K562 (cell line): ENCODE data around the gene HHIPL1. TPM values are rescaled to one million over a fixed set of nuclear protein-coding genes. Genes with fewer than 3 reads are reported as not detected.

Experiments used
- ATAC-seq: fragments of 200-7000 bp; cut with Tn5 transposase; 3 replicates; pipeline ENCODE4 v1.9.1; 2020; ENCODE audit warnings: moderate library complexity
- BruUV-seq: library from RNA; stranded (reverse); fragments of 400-500 nt; replicated peaks from 2 replicates; lab custom pipeline; 2021; lab: Mats Ljungman, UMichigan
- CTCF ChIA-PET: fragments of 300-600 bp; formaldehyde crosslinking; extraction: SDS; loops from one replicate; lab custom pipeline; 2021; ENCODE audit warnings: low intra/inter-chr PET ratio; lab: Yijun Ruan, JAX
- POLR2A ChIA-PET: fragments of 300-600, 350-650 bp; sonication (Branson Sonifier 250); formaldehyde crosslinking; extraction: SDS; loops from one replicate; lab custom pipeline; 2021; ENCODE audit warnings: antibody characterized with exemption, inconsistent platforms; lab: Yijun Ruan, JAX
- DNase-seq, 4 experiments: peaks; one replicate each; pipeline versions ENCODE4 v3.0.0 to v3.0.0-alpha.2; 2011 to 2018; ENCODE audit warnings: low spot score in 3 of 4, mixed read lengths in 3 of 4; ENCODE audit errors: extremely low read depth in 1 of 4
- FAIRE-seq: peaks from 2 replicates; lab custom pipeline; 2011; peaks lifted over from hg19 to GRCh38; lab: Jason Lieb, UNC
- H2AFZ ChIP-seq: 2 replicates; pipeline ENCODE4 v1.6.0; 2011; ENCODE audit warnings: low read depth, low read length, control low read depth, inconsistent platforms
- H3K27ac ChIP-seq: fragments of 200-600 bp; 3 replicates; pipeline ENCODE4 v1.8.0; 2011; ENCODE audit warnings: low read depth, mild to moderate bottlenecking, control low read depth, inconsistent platforms, low read length, moderate library complexity, mixed read lengths; ENCODE audit errors: extremely low read depth
- H3K27me3 ChIP-seq, 2 experiments: fragments of 300-600 bp in 1 of 2; 2 replicates in 1 of 2; 3 replicates in 1 of 2; pipeline versions ENCODE4 v1.6.0 to v1.8.0; 2011; ENCODE audit warnings: inconsistent platforms in 2 of 2, low read length in 2 of 2, mild to moderate bottlenecking in 1 of 2, mixed read lengths in 1 of 2, moderate library complexity in 1 of 2; ENCODE audit not compliant: control insufficient read depth in 2 of 2, insufficient read depth in 2 of 2
- H3K36me3 ChIP-seq: fragments of 300-600 bp; 3 replicates; pipeline ENCODE4 v1.8.0; 2011; ENCODE audit warnings: mild to moderate bottlenecking, low read length, inconsistent platforms; ENCODE audit not compliant: control insufficient read depth, insufficient read depth
- H3K4me1 ChIP-seq, 2 experiments: fragments of 200-600 bp in 1 of 2; replicated peaks in 1 of 2; 2 replicates in 1 of 2; 3 replicates in 1 of 2; pipeline versions ENCODE4 v1.5.1 to v1.8.0; 2011; ENCODE audit warnings: inconsistent platforms in 2 of 2, low read length in 2 of 2, mild to moderate bottlenecking in 1 of 2, mixed read lengths in 1 of 2, moderate library complexity in 1 of 2; ENCODE audit not compliant: control insufficient read depth in 2 of 2, insufficient read depth in 2 of 2
- H3K4me2 ChIP-seq: 2 replicates; pipeline ENCODE4 v1.6.1; 2011; ENCODE audit warnings: low read length, control low read depth, inconsistent platforms, mixed read lengths; ENCODE audit not compliant: insufficient read depth
- H3K4me3 ChIP-seq: fragments of 200-600 bp; sonication (generic), shearing (Covaris generic); 2 replicates; pipeline ENCODE4 v1.5.1; 2016; ENCODE audit warnings: control low read depth, inconsistent platforms
- H3K79me2 ChIP-seq: fragments of 200-600 bp; 3 replicates; pipeline ENCODE4 v1.8.0; 2011; ENCODE audit warnings: low read length, inconsistent platforms; ENCODE audit not compliant: control insufficient read depth, insufficient read depth
- H3K9ac ChIP-seq, 2 experiments: 2 replicates each; pipeline versions ENCODE4 v1.6.0 to v1.6.1; 2011; ENCODE audit warnings: low read depth in 2 of 2, low read length in 2 of 2, control low read depth in 1 of 2, inconsistent platforms in 1 of 2, mild to moderate bottlenecking in 1 of 2, mixed read lengths in 1 of 2; ENCODE audit not compliant: insufficient read depth in 1 of 2
- H3K9me1 ChIP-seq: one replicate; pipeline ENCODE4 v1.6.0; 2011; ENCODE audit warnings: inconsistent platforms, mild to moderate bottlenecking, low read length, moderate library complexity; ENCODE audit not compliant: control insufficient read depth, insufficient read depth
- H3K9me3 ChIP-seq: replicated peaks from 2 replicates; pipeline ENCODE4 v1.5.1; 2011; ENCODE audit warnings: low read depth, low read length, inconsistent platforms; ENCODE audit not compliant: control insufficient read depth, insufficient read depth
- H4K20me1 ChIP-seq: replicated peaks from 2 replicates; pipeline ENCODE4 v1.6.1; 2011; ENCODE audit warnings: low read length, inconsistent platforms, mixed read lengths; ENCODE audit not compliant: control insufficient read depth, insufficient read depth
- CAMTA2 ChIP-seq: fragments of 250-450 bp; sonication (Bioruptor Pico); conservative IDR thresholded peaks from 2 replicates; pipeline ENCODE4 v1.5.1; 2022
- ELF1 ChIP-seq: fragments of 200-800 bp; sonication (Bioruptor generic); IDR thresholded peaks from 2 replicates; pipeline ENCODE4 v1.6.1; 2016; ENCODE audit warnings: missing genetic modification characterization, missing compliant biosample characterization
- GABPB2 ChIP-seq: fragments of 250-450 bp; sonication (Bioruptor Pico); conservative IDR thresholded peaks from 2 replicates; pipeline ENCODE4 v1.5.1; 2021; ENCODE audit warnings: mild to moderate bottlenecking
- HDGF ChIP-seq: fragments of 450-650 bp; IDR thresholded peaks from 2 replicates; pipeline ENCODE4 v1.6.1; 2016
- KDM5B ChIP-seq: fragments of 200-600 bp; sonication (generic); IDR thresholded peaks from 2 replicates; pipeline ENCODE4 v1.6.1; 2012; ENCODE audit warnings: low read depth, mild to moderate bottlenecking, moderate library complexity, low read length, control low read depth, inconsistent platforms; ENCODE audit not compliant: insufficient replicate concordance
- MXI1 ChIP-seq: IDR thresholded peaks from 2 replicates; pipeline ENCODE4 v1.6.1; 2011; ENCODE audit warnings: low read depth, mild to moderate bottlenecking, improper control_type of control experiment, low read length
- NFIC ChIP-seq: fragments of 450-650 bp; IDR thresholded peaks from 2 replicates; pipeline ENCODE4 v1.6.1; 2017; ENCODE audit warnings: mild to moderate bottlenecking, inconsistent platforms
- PTBP1 ChIP-seq: fragments of 200-400 bp; formaldehyde crosslinking; IDR thresholded peaks from 2 replicates; pipeline ENCODE4 v1.6.1; 2017; ENCODE audit warnings: low read depth, low read length
- RBM17 ChIP-seq: fragments of 200-400 bp; formaldehyde crosslinking; IDR thresholded peaks from 2 replicates; pipeline ENCODE4 v1.6.1; 2017; ENCODE audit warnings: low read depth, mild to moderate bottlenecking, low read length, borderline replicate concordance
- RHOXF2B ChIP-seq: fragments of 250-450 bp; sonication (Bioruptor Pico); conservative IDR thresholded peaks from 2 replicates; pipeline ENCODE4 v1.5.1; 2021
- TCFL5 ChIP-seq: fragments of 250-450 bp; sonication (Bioruptor Pico); conservative IDR thresholded peaks from 2 replicates; pipeline ENCODE4 v1.6.1; 2021; ENCODE audit warnings: mild to moderate bottlenecking, moderate library complexity, matching md5 sums
- ZBTB33 ChIP-seq: sonication (generic); formaldehyde crosslinking; IDR thresholded peaks from 2 replicates; pipeline ENCODE4 v1.8.1; 2023; ENCODE audit warnings: mild to moderate bottlenecking, missing genetic modification reagents
- ZNF146 ChIP-seq: IDR thresholded peaks from one replicate; pipeline ENCODE4 v1.6.1; 2018; ENCODE audit warnings: missing compliant biosample characterization; ENCODE audit not compliant: unreplicated experiment
- ZNF184 ChIP-seq: sonication (generic); formaldehyde crosslinking; IDR thresholded peaks from 2 replicates; pipeline ENCODE4 v1.5.0; 2020; ENCODE audit warnings: missing genetic modification reagents
- ZNF766 ChIP-seq: fragments of 200-800 bp; sonication (Bioruptor generic); conservative IDR thresholded peaks from 2 replicates; pipeline ENCODE4 v1.6.1; 2016; ENCODE audit warnings: missing genetic modification characterization, missing compliant biosample characterization
- ZNF780A ChIP-seq: fragments of 250-450 bp; sonication (Bioruptor Pico); IDR thresholded peaks from 2 replicates; pipeline ENCODE4 v1.5.0; 2021; ENCODE audit warnings: mild to moderate bottlenecking
- WGBS: fragments of 100-300 bp; shearing (Covaris generic); methylation state at CpG from one replicate; pipeline ENCODE4 v1.1.6; 2016; ENCODE audit warnings: low coverage, mixed read lengths; ENCODE audit not compliant: insufficient coverage; ENCODE audit errors: missing lambda C conversion rate; 5-methylcytosine and 5-hydroxymethylcytosine counted together
- in situ Hi-C: fragments of 300-500 bp; cut with MboI; formaldehyde crosslinking; loops from 4 replicates; pipeline ENCODE4 v1.15.0; 2018; ENCODE audit warnings: inconsistent platforms, mixed read lengths
- intact Hi-C: fragments of 100-400 bp; cut with micrococcal nuclease; formaldehyde crosslinking; loops from 2 replicates; pipeline ENCODE4 v1.14.2; 2022
- polyA plus RNA-seq, 8 experiments: library from polyadenylated mRNA; depleted of rRNA in 4 of 8; stranded (reverse) in 5 of 8; unstranded in 3 of 8; fragments of >200 nt; fragmentation: Nextera tagmentation in 2 of 8; fragmentation: Illumina TruSeq in 1 of 8; extraction: Ambion mirVana in 2 of 8; extraction: Trizol in 1 of 8; gene quantifications; 2 replicates each; pipeline versions ENCODE4 v1.2.1 to v1.2.3, GENCODE V29; 2011 to 2014; ENCODE audit warnings: inconsistent platforms in 1 of 8, missing spikeins in 1 of 8
- total RNA-seq, 7 experiments: library from RNA; depleted of rRNA in 6 of 7; stranded (reverse); fragments of >200 nt in 6 of 7; fragmentation: Illumina TruSeq in 2 of 7; extraction: Trizol in 2 of 7; gene quantifications; 2 replicates each; pipeline versions ENCODE4 v1.2.1 to v1.2.3, GENCODE V29; 2011 to 2021; ENCODE audit warnings: low replicate concordance in 1 of 7

The HHIPL1 gene
- total and polyA plus RNA-seq, 9 of the 15 experiments (the other 6 are each of a cell fraction or from before 2014, with no cell fraction given) = not detected

- no peak overlapping the region for H3K27ac ChIP-seq
- no peak overlapping the region for H3K9ac ChIP-seq
- peaks cover 4% of the 10 kb centered on the region; the same call in 1 of the 2 replicates for H3K9me3 ChIP-seq
- no peak for FAIRE-seq
- no peaks in the 10 kb centered on the region for H3K36me3 ChIP-seq
- no peaks in the 10 kb centered on the region for H3K4me1 ChIP-seq
- no TSS peak for BruUV-seq
- TF ChIP-seq HDGF = no peak
- TF ChIP-seq KDM5B = no peak
- no peak for TF ChIP-seq ZNF184
- TF ChIP-seq ZBTB33 (CRISPR knock-in tag) = no peak
- TF ChIP-seq ZNF780A = no peak
- TF ChIP-seq NFIC = no peak
- no peak for TF ChIP-seq PTBP1
- TF ChIP-seq ZNF146 = no peak
- no peak for TF ChIP-seq ELF1 (tag)
- no peak for TF ChIP-seq TCFL5
- TF ChIP-seq RBM17 = no peak
- TF ChIP-seq CAMTA2 (CRISPR knock-in tag) = no peak
- TF ChIP-seq ZNF766 = no peak
- no peak for TF ChIP-seq RHOXF2B
- TF ChIP-seq GABPB2 (CRISPR knock-in tag) = no peak
- TF ChIP-seq MXI1 = no peak
- TF ChIP-seq, all 486 proteins: peak for 0
- 0% methylated on average over 5 of the region's 5 CpGs for WGBS
- Histone ChIP-seq H3K27me3 (peaks cover 2 to 13% of the 10 kb centered on the region in 2 experiments; a peak in 3 of 5 replicates), H3K79me2 (no peaks in the 10 kb centered on the region), H3K4me3 (no peak overlapping the region), H2AFZ (no peak overlapping the region), H3K4me2 (no peak overlapping the region), H3K9me1 (no peaks in the 10 kb centered on the region), H4K20me1 (no peaks in the 10 kb centered on the region)
- in situ Hi-C loops (no loop called here), intact Hi-C loops (no loop called here)
- no peak for DNase-seq
- ChIA-PET CTCF (no interaction called here), POLR2A (no interaction called here)
- ATAC-seq = no peak
These were observed 53.7 kb downstream of the HHIPL1 start for GRCh38 chr14:99698642-99699041.
